Activated B cell treated with CpG ODN at 0.5 μM for 24 hours (primary cell): Measurements from ENCODE around the gene XRN2. TPM values are rescaled to one million over a fixed set of nuclear protein-coding genes. Genes with fewer than 3 reads are reported as not detected.

Source experiments
- ATAC-seq: fragments of 200-7000 bp; cut with Tn5 transposase; one replicate; pipeline ENCODE4 v1.10.0; 2021; ENCODE audit warnings: low read depth, mild to moderate bottlenecking, moderate library complexity
- CTCF ChIA-PET: fragments of 350-600 bp; sonication (Branson Sonifier 250); formaldehyde crosslinking; loops from one replicate; lab custom pipeline; 2021; ENCODE audit warnings: antibody characterized with exemption; lab: Charles Lee
- POLR2A ChIA-PET: fragments of 350-600 bp; sonication (Branson Sonifier 250); formaldehyde crosslinking; loops from one replicate; lab custom pipeline; 2021; ENCODE audit warnings: antibody characterized with exemption; lab: Charles Lee
- DNase-seq: peaks from one replicate; pipeline ENCODE4 v3.0.0; 2022
- H3K27ac Mint-ChIP-seq: one replicate; pipeline ENCODE4 v1.8.0; 2020; ENCODE audit warnings: mixed read lengths
- H3K27me3 Mint-ChIP-seq: one replicate; pipeline ENCODE4 v1.8.0; 2021; ENCODE audit warnings: mixed read lengths
- H3K36me3 Mint-ChIP-seq: one replicate; pipeline ENCODE4 v1.8.0; 2021; ENCODE audit warnings: low read depth, mixed read lengths
- H3K4me1 Mint-ChIP-seq: one replicate; pipeline ENCODE4 v1.8.0; 2021; ENCODE audit warnings: mixed read lengths
- H3K4me3 Mint-ChIP-seq: one replicate; pipeline ENCODE4 v1.8.0; 2020; ENCODE audit warnings: mild to moderate bottlenecking, mixed read lengths
- H3K9me3 Mint-ChIP-seq: one replicate; pipeline ENCODE4 v1.8.0; 2020; ENCODE audit warnings: mixed read lengths
- intact Hi-C: fragments of 100-400 bp; cut with micrococcal nuclease; formaldehyde crosslinking; loops from one replicate; pipeline ENCODE4 v1.15.1; 2024
- total RNA-seq: library from RNA; stranded (reverse); gene quantifications from 2 replicates; pipeline ENCODE4 v1.2.3, GENCODE V29; 2022
- TF ChIP-seq, protein P1 (sequence below): fragments of 200-600 bp; IDR thresholded peaks from one replicate; pipeline ENCODE4 v1.8.0; 2022; ENCODE audit warnings: antibody characterized with exemption, mild to moderate bottlenecking

The XRN2 gene
- total RNA-seq, 1 donor from 2014 or later: 61.0 TPM

DNA sequence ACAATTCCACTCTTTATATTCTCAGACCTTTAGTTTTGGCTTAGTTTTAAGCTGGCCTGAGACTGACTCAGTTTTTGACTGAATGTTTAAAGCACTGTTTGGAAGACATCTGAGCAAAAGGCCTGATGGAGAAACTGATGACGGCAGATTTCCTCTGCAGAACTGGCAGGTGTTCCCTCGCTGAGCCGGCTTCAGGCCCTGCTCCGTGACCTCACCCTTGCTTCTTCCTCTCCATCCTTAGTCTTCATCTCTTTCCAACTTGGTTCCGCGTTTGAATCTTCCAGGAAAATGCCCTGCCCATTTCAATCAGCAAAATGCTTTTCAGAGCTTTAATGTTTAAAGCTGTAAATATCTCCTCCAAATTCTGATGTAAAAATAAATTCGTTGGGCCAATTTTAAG, 87.6 kb downstream of the XRN2 start:
- no peak overlapping the region for H3K4me3 Mint-ChIP-seq
- H3K9me3 Mint-ChIP-seq: no peaks in the 10 kb centered on the region
- DNase-seq (no peak), ATAC-seq (no peak)
- H3K27me3 Mint-ChIP-seq: peaks cover 34% of the 10 kb centered on the region
- CTCF ChIA-PET: no interaction called here
- no peak overlapping the region for H3K27ac Mint-ChIP-seq
- TF ChIP-seq, protein P1, sequence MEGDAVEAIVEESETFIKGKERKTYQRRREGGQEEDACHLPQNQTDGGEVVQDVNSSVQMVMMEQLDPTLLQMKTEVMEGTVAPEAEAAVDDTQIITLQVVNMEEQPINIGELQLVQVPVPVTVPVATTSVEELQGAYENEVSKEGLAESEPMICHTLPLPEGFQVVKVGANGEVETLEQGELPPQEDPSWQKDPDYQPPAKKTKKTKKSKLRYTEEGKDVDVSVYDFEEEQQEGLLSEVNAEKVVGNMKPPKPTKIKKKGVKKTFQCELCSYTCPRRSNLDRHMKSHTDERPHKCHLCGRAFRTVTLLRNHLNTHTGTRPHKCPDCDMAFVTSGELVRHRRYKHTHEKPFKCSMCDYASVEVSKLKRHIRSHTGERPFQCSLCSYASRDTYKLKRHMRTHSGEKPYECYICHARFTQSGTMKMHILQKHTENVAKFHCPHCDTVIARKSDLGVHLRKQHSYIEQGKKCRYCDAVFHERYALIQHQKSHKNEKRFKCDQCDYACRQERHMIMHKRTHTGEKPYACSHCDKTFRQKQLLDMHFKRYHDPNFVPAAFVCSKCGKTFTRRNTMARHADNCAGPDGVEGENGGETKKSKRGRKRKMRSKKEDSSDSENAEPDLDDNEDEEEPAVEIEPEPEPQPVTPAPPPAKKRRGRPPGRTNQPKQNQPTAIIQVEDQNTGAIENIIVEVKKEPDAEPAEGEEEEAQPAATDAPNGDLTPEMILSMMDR: no peak
- POLR2A ChIA-PET: no interaction called here
- intact Hi-C loops: loop anchor here (5.0 kb wide), 1 partner anchor 1023 kb away; the partner anchor contains the start of gene INSM1
- peaks cover 40% of the 10 kb centered on the region for H3K36me3 Mint-ChIP-seq
- peaks cover 13% of the 10 kb centered on the region for H3K4me1 Mint-ChIP-seq

DNA sequence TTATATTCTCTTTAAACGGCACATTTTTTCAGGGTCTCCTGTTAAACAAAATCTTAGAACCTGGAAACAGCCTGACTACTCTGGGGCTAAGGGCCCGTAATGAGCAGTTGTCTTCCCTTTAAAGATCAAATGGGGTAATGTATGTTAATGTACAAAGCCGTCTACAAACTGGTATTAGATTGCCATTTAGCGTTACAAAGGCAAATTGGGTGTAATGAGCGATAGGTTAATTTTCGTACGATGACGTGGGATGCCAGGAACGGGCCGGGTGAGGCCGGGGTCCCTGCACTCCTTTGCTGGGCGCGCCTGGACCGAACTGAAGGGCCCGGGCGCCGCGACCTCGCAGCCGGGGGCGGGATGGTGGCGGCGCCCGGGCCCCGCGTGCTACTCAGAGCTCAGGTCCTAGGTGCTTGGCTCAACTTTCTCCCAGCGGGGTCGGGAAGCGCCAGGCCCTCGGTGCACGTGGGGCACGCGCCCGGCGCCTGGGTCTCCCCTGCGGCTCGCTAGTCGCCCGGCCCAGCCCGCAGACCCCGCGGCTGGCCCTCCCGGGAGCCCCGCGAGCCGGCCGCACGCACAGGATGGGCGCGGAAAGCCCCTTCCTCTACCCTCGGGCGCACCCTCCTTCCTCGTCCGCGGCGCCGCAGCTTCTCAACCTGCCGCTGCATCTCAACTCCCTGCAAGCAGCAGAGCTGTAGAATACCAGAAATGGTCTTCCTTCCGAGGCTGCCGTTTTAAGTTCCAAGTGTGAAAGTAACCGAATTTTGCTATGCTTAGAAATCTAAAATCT, 88.2 kb downstream of the XRN2 start:
- Mint-ChIP-seq H3K4me1 (peaks cover 14% of the 10 kb centered on the region), H3K27ac (no peak overlapping the region), H3K4me3 (no peak overlapping the region), H3K9me3 (no peaks in the 10 kb centered on the region), H3K27me3 (peaks cover 34% of the 10 kb centered on the region), H3K36me3 (peaks cover 35% of the 10 kb centered on the region)
- CTCF ChIA-PET: no interaction called here
- no peak for DNase-seq
- TF ChIP-seq, protein P1: no peak
- POLR2A ChIA-PET: no interaction called here
- no peak for ATAC-seq
- intact Hi-C loops: loop anchor here (5.0 kb wide), 1 partner anchor 1024 kb away; the partner anchor contains the start of gene INSM1

DNA sequence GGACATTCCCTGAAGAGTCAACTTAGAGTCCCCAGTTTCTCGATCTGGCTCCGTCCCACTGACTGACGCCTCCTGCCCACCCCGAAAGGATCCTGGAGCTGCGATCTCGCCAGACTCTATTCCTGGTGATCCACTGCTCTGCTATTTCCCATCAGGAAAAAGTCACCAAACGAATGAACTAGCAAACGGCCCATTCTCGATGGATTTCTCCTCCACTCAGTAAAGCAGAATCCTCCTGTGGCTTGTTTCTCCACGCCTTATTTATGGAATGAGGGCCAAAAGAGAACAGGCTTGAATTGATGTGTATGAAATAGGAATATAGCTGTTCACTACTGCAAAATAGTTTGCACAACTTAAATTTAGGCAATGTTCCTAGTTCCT, 88.8 kb downstream of the XRN2 start:
- TF ChIP-seq, protein P1: no peak
- DNase-seq: no peak
- Mint-ChIP-seq H3K9me3 (no peaks in the 10 kb centered on the region), H3K36me3 (peaks cover 29% of the 10 kb centered on the region), H3K4me3 (no peak overlapping the region), H3K27me3 (peaks cover 34% of the 10 kb centered on the region), H3K27ac (no peak overlapping the region), H3K4me1 (peaks cover 14% of the 10 kb centered on the region)
- ChIA-PET POLR2A (no interaction called here), CTCF (no interaction called here)
- ATAC-seq: no peak
- intact Hi-C loops: loop anchor here (5.0 kb wide), 1 partner anchor 1025 kb away; the partner anchor contains the start of gene INSM1

DNA sequence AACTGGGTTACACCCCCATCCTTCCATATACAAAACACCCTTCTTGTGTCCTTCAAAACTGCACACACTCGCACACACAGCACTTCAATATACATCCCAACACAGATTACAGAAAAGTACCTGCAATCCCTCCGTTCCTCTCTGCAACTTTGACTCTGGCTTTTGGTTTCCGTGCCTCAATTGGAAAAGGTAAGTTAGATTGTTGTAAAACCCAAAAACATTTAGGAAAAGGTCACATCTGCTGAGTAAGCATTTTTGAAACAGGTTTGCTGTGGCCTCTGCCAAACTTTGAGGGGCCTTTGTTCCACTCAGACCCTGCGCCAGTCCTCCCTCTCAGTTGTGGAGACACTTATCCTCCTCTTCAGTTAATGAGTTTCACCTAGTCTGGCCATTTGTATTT, 90.0 kb downstream of the XRN2 start:
- H3K36me3 Mint-ChIP-seq: peaks cover 17% of the 10 kb centered on the region
- POLR2A ChIA-PET: no interaction called here
- ATAC-seq (no peak), DNase-seq (no peak)
- CTCF ChIA-PET: no interaction called here
- peaks cover 16% of the 10 kb centered on the region for H3K4me1 Mint-ChIP-seq
- intact Hi-C loops: loop anchor here (5.0 kb wide), 1 partner anchor 1026 kb away; the partner anchor contains the start of gene INSM1
- TF ChIP-seq, protein P1: no peak
- no peak overlapping the region for H3K27ac Mint-ChIP-seq
- peaks cover 40% of the 10 kb centered on the region for H3K27me3 Mint-ChIP-seq
- no peak overlapping the region for H3K4me3 Mint-ChIP-seq
- no peaks in the 10 kb centered on the region for H3K9me3 Mint-ChIP-seq

DNA sequence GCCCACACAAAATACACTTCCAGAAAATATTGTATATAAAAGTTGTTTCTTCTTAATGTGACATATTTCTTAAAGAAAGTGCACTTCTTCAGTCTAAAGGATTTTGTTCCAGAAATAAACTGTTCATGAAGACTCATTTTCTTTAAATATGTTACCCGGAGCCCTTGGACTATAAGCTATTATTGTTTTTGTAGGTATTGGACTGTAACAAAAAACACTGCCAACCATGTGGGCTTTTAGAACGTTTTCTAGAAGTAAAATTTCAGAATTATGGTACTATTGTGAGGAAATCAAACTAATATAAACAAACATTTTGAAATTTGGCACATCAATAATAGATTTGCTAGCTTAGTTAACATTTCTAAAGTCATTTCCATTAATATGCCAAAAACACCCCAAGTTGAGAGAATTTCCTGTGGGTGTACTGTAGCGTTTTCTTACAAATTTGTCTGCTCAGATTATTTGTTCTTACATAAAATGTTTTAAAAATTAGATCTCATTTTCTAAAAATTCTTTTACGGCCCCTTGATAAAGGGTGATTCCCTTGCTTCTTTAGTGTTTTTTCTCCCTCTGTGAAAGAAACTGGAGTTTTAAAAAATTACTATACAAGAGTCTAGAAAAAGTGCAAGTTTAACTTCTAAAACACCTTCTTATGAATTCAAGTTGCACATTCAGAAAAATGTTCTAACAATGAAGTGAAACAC, 90.8 kb downstream of the XRN2 start:
- ATAC-seq (no peak), DNase-seq (no peak)
- TF ChIP-seq, protein P1: no peak
- peaks cover 12% of the 10 kb centered on the region for H3K36me3 Mint-ChIP-seq
- H3K9me3 Mint-ChIP-seq: no peaks in the 10 kb centered on the region
- POLR2A ChIA-PET: no interaction called here
- no peak overlapping the region for H3K27ac Mint-ChIP-seq
- H3K4me3 Mint-ChIP-seq: no peak overlapping the region
- peaks cover 16% of the 10 kb centered on the region for H3K4me1 Mint-ChIP-seq
- CTCF ChIA-PET: interaction anchor here (1.3 kb wide), 1 partner anchor 111 kb away, joined by 4 read pairs; no protein-coding TSS in a partner anchor
- intact Hi-C loops: loop anchor here (5.0 kb wide), 1 partner anchor 1027 kb away; the partner anchor contains the start of gene INSM1
- H3K27me3 Mint-ChIP-seq: peaks cover 48% of the 10 kb centered on the region
